ENCODE data around the gene SPEN. TPM values are rescaled to one million over a fixed set of nuclear protein-coding genes. Genes with fewer than 3 reads are reported as not detected.

The SPEN gene
- total RNA-seq, 3 donors from 2014 or later, result 80.4 to 85.2 (median 82.1) TPM

- no peak for ATAC-seq
- no peak overlapping the region for H3K4me3 Mint-ChIP-seq
- no peak for DNase-seq
- no peaks in the 10 kb centered on the region for H3K27me3 Mint-ChIP-seq (ENCODE audit: low read depth)
- peaks cover 88% of the 10 kb centered on the region for H3K4me1 Mint-ChIP-seq (ENCODE audit: low read depth)
- no peaks in the 10 kb centered on the region for H3K9me3 Mint-ChIP-seq
- H3K36me3 Mint-ChIP-seq (ENCODE audit: insufficient read depth), result peaks cover 38% of the 10 kb centered on the region
These were observed 108.0 kb downstream of the SPEN start for GRCh38 chr1:15955552-15955951.

GRCh38 chr1:15956150-15956549, 108.6 kb downstream of the SPEN start:
- Mint-ChIP-seq H3K9me3 (no peaks in the 10 kb centered on the region), H3K27me3 (ENCODE audit: low read depth) (no peaks in the 10 kb centered on the region), H3K4me3 (no peak overlapping the region), H3K4me1 (ENCODE audit: low read depth) (peaks cover 87% of the 10 kb centered on the region), H3K36me3 (ENCODE audit: insufficient read depth) (peaks cover 34% of the 10 kb centered on the region)
- ATAC-seq (peak; percentile 11 to 17), DNase-seq (no peak)

- peaks cover 35% of the 10 kb centered on the region for H3K36me3 Mint-ChIP-seq (ENCODE audit: insufficient read depth)
- ATAC-seq (no peak), DNase-seq (no peak)
- no peak overlapping the region for H3K4me3 Mint-ChIP-seq
- H3K9me3 Mint-ChIP-seq, result no peaks in the 10 kb centered on the region
- no peaks in the 10 kb centered on the region for H3K27me3 Mint-ChIP-seq (ENCODE audit: low read depth)
- peaks cover 84% of the 10 kb centered on the region for H3K4me1 Mint-ChIP-seq (ENCODE audit: low read depth)
These were observed 110.0 kb downstream of the SPEN start for GRCh38 chr1:15957221-15958095.

- ATAC-seq (no peak), DNase-seq (no peak)
- no peak overlapping the region for H3K4me3 Mint-ChIP-seq
- H3K27me3 Mint-ChIP-seq (ENCODE audit: low read depth), result no peaks in the 10 kb centered on the region
- H3K9me3 Mint-ChIP-seq, result no peaks in the 10 kb centered on the region
- H3K36me3 Mint-ChIP-seq (ENCODE audit: insufficient read depth), result peaks cover 32% of the 10 kb centered on the region
- peaks cover 85% of the 10 kb centered on the region for H3K4me1 Mint-ChIP-seq (ENCODE audit: low read depth)
These were observed 110.6 kb downstream of the SPEN start for GRCh38 chr1:15958111-15958510.

- H3K9me3 Mint-ChIP-seq, result no peaks in the 10 kb centered on the region
- H3K36me3 Mint-ChIP-seq (ENCODE audit: insufficient read depth), result peaks cover 30% of the 10 kb centered on the region
- no peak overlapping the region for H3K4me3 Mint-ChIP-seq
- peaks cover 85% of the 10 kb centered on the region for H3K4me1 Mint-ChIP-seq (ENCODE audit: low read depth)
- DNase-seq, result no peak
- no peaks in the 10 kb centered on the region for H3K27me3 Mint-ChIP-seq (ENCODE audit: low read depth)
- ATAC-seq, result no peak
These were observed 111.3 kb downstream of the SPEN start for GRCh38 chr1:15958793-15959192.

- Mint-ChIP-seq H3K4me1 (ENCODE audit: low read depth) (peaks cover 84% of the 10 kb centered on the region), H3K27me3 (ENCODE audit: low read depth) (no peaks in the 10 kb centered on the region), H3K36me3 (ENCODE audit: insufficient read depth) (peaks cover 29% of the 10 kb centered on the region), H3K9me3 (no peaks in the 10 kb centered on the region), H3K4me3 (peak overlapping the region; percentile 19)
- ATAC-seq (peak; percentile 3 to 8), DNase-seq (no peak)
These were observed 111.9 kb downstream of the SPEN start for GRCh38 chr1:15959424-15959823.

GRCh38 chr1:15959827-15960446, 112.4 kb downstream of the SPEN start:
- no peaks in the 10 kb centered on the region for H3K27me3 Mint-ChIP-seq (ENCODE audit: low read depth)
- H3K4me1 Mint-ChIP-seq (ENCODE audit: low read depth), result peaks cover 86% of the 10 kb centered on the region
- ATAC-seq, result peak; percentile 15 to 16
- H3K4me3 Mint-ChIP-seq, result peak overlapping the region; percentile 24
- DNase-seq, result peak; percentile 41
- peaks cover 29% of the 10 kb centered on the region for H3K36me3 Mint-ChIP-seq (ENCODE audit: insufficient read depth)
- no peaks in the 10 kb centered on the region for H3K9me3 Mint-ChIP-seq

- H3K4me1 Mint-ChIP-seq (ENCODE audit: low read depth), result peaks cover 87% of the 10 kb centered on the region
- ATAC-seq, result no peak
- no peak overlapping the region for H3K4me3 Mint-ChIP-seq
- no peaks in the 10 kb centered on the region for H3K9me3 Mint-ChIP-seq
- peaks cover 25% of the 10 kb centered on the region for H3K36me3 Mint-ChIP-seq (ENCODE audit: insufficient read depth)
- no peak for DNase-seq
- no peaks in the 10 kb centered on the region for H3K27me3 Mint-ChIP-seq (ENCODE audit: low read depth)
These were observed 113.3 kb downstream of the SPEN start for GRCh38 chr1:15960808-15961207.

GRCh38 chr1:15961492-15961891, 114.0 kb downstream of the SPEN start:
- H3K27me3 Mint-ChIP-seq (ENCODE audit: low read depth), result no peaks in the 10 kb centered on the region
- ATAC-seq (no peak), DNase-seq (no peak)
- no peaks in the 10 kb centered on the region for H3K9me3 Mint-ChIP-seq
- peaks cover 18% of the 10 kb centered on the region for H3K36me3 Mint-ChIP-seq (ENCODE audit: insufficient read depth)
- H3K4me3 Mint-ChIP-seq, result no peak overlapping the region
- peaks cover 86% of the 10 kb centered on the region for H3K4me1 Mint-ChIP-seq (ENCODE audit: low read depth)

GRCh38 chr1:15962176-15962575, 114.7 kb downstream of the SPEN start:
- ATAC-seq (no peak), DNase-seq (no peak)
- Mint-ChIP-seq H3K27me3 (ENCODE audit: low read depth) (no peaks in the 10 kb centered on the region), H3K9me3 (no peaks in the 10 kb centered on the region), H3K4me3 (no peak overlapping the region), H3K36me3 (ENCODE audit: insufficient read depth) (peaks cover 16% of the 10 kb centered on the region), H3K4me1 (ENCODE audit: low read depth) (peaks cover 87% of the 10 kb centered on the region)

GRCh38 chr1:15962671-15963362, 115.3 kb downstream of the SPEN start:
- Mint-ChIP-seq H3K4me1 (ENCODE audit: low read depth) (peaks cover 87% of the 10 kb centered on the region), H3K9me3 (no peaks in the 10 kb centered on the region), H3K4me3 (peak overlapping the region; percentile 80), H3K36me3 (ENCODE audit: insufficient read depth) (peaks cover 9% of the 10 kb centered on the region), H3K27me3 (ENCODE audit: low read depth) (no peaks in the 10 kb centered on the region)
- no peak for DNase-seq
- ATAC-seq, result no peak

GRCh38 chr1:15963363-15963967, 116.0 kb downstream of the SPEN start:
- no peak for DNase-seq
- Mint-ChIP-seq H3K4me3 (peak overlapping the region; percentile 80), H3K4me1 (ENCODE audit: low read depth) (peaks cover 87% of the 10 kb centered on the region), H3K9me3 (no peaks in the 10 kb centered on the region), H3K36me3 (ENCODE audit: insufficient read depth) (peaks cover 9% of the 10 kb centered on the region), H3K27me3 (ENCODE audit: low read depth) (no peaks in the 10 kb centered on the region)
- ATAC-seq, result no peak

- Mint-ChIP-seq H3K4me3 (peak overlapping the region; percentile 80), H3K27me3 (ENCODE audit: low read depth) (no peaks in the 10 kb centered on the region), H3K9me3 (no peaks in the 10 kb centered on the region), H3K36me3 (ENCODE audit: insufficient read depth) (peaks cover 12% of the 10 kb centered on the region), H3K4me1 (ENCODE audit: low read depth) (peaks cover 82% of the 10 kb centered on the region)
- peak; percentile 15 to 25 for ATAC-seq
- DNase-seq, result no peak
These were observed 116.6 kb downstream of the SPEN start for GRCh38 chr1:15963968-15964648.

Data from activated T-cell treated with anti-CD3 and anti-CD28 coated beads, Interleukin-2, amount 50 U/mL, for 4 hours (primary cell).